ENCODE data around the gene PDHX. TPM values are rescaled to one million over a fixed set of nuclear protein-coding genes. Genes with fewer than 3 reads are reported as not detected.

Gene PDHX
- total and polyA plus RNA-seq, 5 experiments from 2014 or later = 14.3 to 46.6 (median 15.4) TPM

DNA sequence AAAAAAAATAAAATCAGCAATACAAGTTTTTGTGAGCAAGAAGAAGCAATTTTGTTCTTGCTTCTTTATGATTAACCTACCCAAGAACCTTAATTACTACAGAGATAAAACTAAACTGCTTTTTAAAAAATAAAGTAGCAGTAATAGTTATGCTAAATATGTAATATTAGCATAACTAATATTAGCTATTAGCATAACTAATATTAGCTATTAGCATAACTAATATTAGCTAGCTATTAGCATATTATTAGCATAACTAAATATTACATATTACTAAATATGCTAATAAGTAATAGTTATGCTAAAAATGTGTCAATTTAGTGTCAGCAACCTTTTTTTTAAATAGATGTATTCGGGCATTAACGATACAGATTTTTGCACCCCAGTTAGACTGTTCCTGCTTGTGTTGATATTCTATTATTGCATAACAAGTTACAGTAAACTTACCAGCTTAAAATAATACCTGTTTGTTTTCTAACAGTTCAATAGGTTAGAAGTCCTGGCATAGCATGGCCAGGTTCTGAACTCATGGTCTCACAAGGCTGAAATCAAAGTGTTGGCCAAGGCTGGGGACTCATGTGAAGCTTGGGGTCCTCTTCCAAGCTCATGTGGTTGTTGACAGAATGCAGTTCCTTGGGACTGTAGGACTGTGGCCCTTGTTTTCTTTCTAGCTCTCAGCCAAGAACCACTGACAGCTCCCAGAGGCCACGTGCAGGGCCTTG is 48.4 kb downstream of the PDHX start:
- POLR2A ChIA-PET = no interaction called here
- Mint-ChIP-seq H3K27me3 (no peaks in the 10 kb centered on the region), H3K4me1 (no peaks in the 10 kb centered on the region), H3K9me3 (no peaks in the 10 kb centered on the region), H3K36me3 (peaks cover 4 to 69% (median 29%) of the 10 kb centered on the region in 3 donors), H3K4me3 (no peak overlapping the region), H3K27ac (no peak overlapping the region)
- ATAC-seq (no peak), DNase-seq (no peak)

GRCh38 chr11:34968862-34969261 is 52.4 kb downstream of the PDHX start:
- H3K36me3 Mint-ChIP-seq = peaks cover 22 to 76% (median 54%) of the 10 kb centered on the region in 3 donors
- POLR2A ChIA-PET = no interaction called here

DNA sequence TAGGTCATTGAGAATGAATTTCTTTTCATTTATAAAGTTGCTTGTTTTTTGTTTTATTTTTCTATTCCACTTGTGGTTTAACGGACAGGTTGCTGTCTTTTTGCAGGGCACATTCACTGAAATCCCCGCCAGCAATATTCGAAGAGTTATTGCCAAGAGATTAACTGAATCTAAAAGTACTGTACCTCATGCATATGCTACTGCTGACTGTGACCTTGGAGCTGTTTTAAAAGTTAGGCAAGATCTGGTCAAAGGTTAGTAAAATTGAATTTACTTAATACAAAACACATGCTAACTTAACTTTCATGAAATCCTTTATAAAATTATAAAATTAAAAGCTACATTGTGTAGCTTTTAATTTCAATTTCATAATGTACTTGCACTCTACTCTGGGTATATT is 53.6 kb downstream of the PDHX start:
- no peak for ATAC-seq
- DNase-seq = no peak
- H3K27ac Mint-ChIP-seq = no peak overlapping the region
- H3K27me3 Mint-ChIP-seq = no peaks in the 10 kb centered on the region
- peaks cover 26 to 84% (median 62%) of the 10 kb centered on the region in 3 donors for H3K36me3 Mint-ChIP-seq
- no peaks in the 10 kb centered on the region for H3K9me3 Mint-ChIP-seq
- H3K4me3 Mint-ChIP-seq = no peak overlapping the region
- POLR2A ChIA-PET = no interaction called here
- peaks cover 0 to 7% (median 2%) of the 10 kb centered on the region in 4 donors for H3K4me1 Mint-ChIP-seq

More at GRCh38 chr11:34968862-34969261, 52.4 kb downstream of the PDHX start:
- Mint-ChIP-seq H3K4me3 (no peak overlapping the region), H3K27ac (no peak overlapping the region), H3K4me1 (peaks cover 0 to 4% (median 1%) of the 10 kb centered on the region in 4 donors), H3K27me3 (no peaks in the 10 kb centered on the region), H3K9me3 (no peaks in the 10 kb centered on the region)
- DNase-seq (no peak), ATAC-seq (no peak)

GRCh38 chr11:34970480-34970879 is 54.1 kb downstream of the PDHX start:
- no peak overlapping the region for H3K27ac Mint-ChIP-seq
- DNase-seq (no peak), ATAC-seq (no peak)
- POLR2A ChIA-PET = no interaction called here
- H3K36me3 Mint-ChIP-seq = peaks cover 29 to 84% (median 66%) of the 10 kb centered on the region in 3 donors
- H3K27me3 Mint-ChIP-seq = no peaks in the 10 kb centered on the region
- H3K4me1 Mint-ChIP-seq = peaks cover 4 to 9% (median 6%) of the 10 kb centered on the region in 4 donors
- no peaks in the 10 kb centered on the region for H3K9me3 Mint-ChIP-seq
- no peak overlapping the region for H3K4me3 Mint-ChIP-seq

- Mint-ChIP-seq H3K27ac (no peak overlapping the region), H3K9me3 (no peaks in the 10 kb centered on the region), H3K36me3 (peaks cover 32 to 89% (median 69%) of the 10 kb centered on the region in 3 donors), H3K27me3 (no peaks in the 10 kb centered on the region), H3K4me1 (peaks cover 8 to 16% (median 14%) of the 10 kb centered on the region in 4 donors), H3K4me3 (no peak overlapping the region)
- POLR2A ChIA-PET = no interaction called here
- DNase-seq = no peak
- no peak for ATAC-seq
These were observed 55.5 kb downstream of the PDHX start for GRCh38 chr11:34971928-34972327.

DNA sequence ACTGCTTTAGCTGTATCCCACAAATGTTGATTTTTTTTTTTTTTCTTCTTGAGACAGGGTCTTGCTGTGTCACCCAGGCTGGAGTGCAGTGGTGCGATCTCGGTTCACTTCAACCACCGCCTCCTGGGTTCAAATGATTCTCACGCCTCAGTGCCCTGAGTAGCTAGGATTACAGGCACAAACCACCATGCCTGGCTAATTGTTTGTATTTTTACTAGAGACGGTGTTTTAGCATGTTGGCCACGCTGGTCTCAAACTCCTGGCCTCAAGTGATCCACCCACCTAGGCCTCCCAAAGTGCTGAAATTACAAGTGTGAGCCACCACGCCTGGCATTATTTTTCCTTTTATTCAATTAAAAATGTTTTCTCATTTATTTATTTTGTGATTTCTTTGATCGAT is 55.9 kb downstream of the PDHX start:
- Mint-ChIP-seq H3K4me1 (peaks cover 8 to 19% (median 17%) of the 10 kb centered on the region in 4 donors), H3K4me3 (no peak overlapping the region), H3K36me3 (peaks cover 32 to 88% (median 67%) of the 10 kb centered on the region in 3 donors), H3K9me3 (no peaks in the 10 kb centered on the region), H3K27ac (no peak overlapping the region), H3K27me3 (no peaks in the 10 kb centered on the region)
- ATAC-seq (no peak), DNase-seq (no peak)
- POLR2A ChIA-PET = no interaction called here

DNA sequence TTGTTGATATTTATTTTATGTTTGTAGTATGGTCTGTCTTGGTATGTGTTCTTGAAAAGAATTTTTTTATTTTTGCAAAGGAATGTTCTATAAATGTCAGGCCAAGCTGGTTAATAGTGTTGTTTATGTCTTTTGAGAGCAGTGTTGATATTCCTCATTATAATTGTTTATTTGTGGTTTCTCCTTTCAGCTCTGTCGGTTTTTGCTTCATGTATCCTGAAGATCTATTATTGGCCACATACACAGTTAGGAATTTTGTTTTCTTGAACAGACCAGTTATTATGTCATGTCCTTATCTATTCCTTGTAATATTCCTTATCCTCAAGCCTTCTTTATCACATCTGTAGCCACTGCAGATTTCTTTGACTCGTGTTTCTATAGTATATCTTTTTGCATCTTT is 56.5 kb downstream of the PDHX start:
- no peaks in the 10 kb centered on the region for H3K27me3 Mint-ChIP-seq
- H3K36me3 Mint-ChIP-seq = peaks cover 32 to 89% (median 68%) of the 10 kb centered on the region in 3 donors
- no peak for ATAC-seq
- DNase-seq = no peak
- POLR2A ChIA-PET = no interaction called here
- H3K4me3 Mint-ChIP-seq = no peak overlapping the region
- peaks cover 10 to 23% (median 19%) of the 10 kb centered on the region in 4 donors for H3K4me1 Mint-ChIP-seq
- H3K9me3 Mint-ChIP-seq = no peaks in the 10 kb centered on the region
- no peak overlapping the region for H3K27ac Mint-ChIP-seq

- POLR2A ChIA-PET = interaction anchor here (1.2 kb wide), 1 partner anchor 12 kb away, joined by 4 read pairs; no protein-coding TSS in a partner anchor
- no peak for DNase-seq
- peaks cover 37 to 82% (median 61%) of the 10 kb centered on the region in 3 donors for H3K36me3 Mint-ChIP-seq
- no peaks in the 10 kb centered on the region for H3K27me3 Mint-ChIP-seq
- peaks cover 0 to 4% (median 0%) of the 10 kb centered on the region in 9 donors for H3K9me3 Mint-ChIP-seq
- peaks cover 13 to 24% (median 18%) of the 10 kb centered on the region in 4 donors for H3K4me1 Mint-ChIP-seq
- H3K27ac Mint-ChIP-seq = no peak overlapping the region
- H3K4me3 Mint-ChIP-seq = no peak overlapping the region
- ATAC-seq = no peak
These were observed 59.1 kb downstream of the PDHX start for GRCh38 chr11:34975482-34975881.

GRCh38 chr11:34976496-34977088 is 60.2 kb downstream of the PDHX start:
- Mint-ChIP-seq H3K4me1 (peaks cover 13 to 27% (median 18%) of the 10 kb centered on the region in 4 donors), H3K27ac (peak overlapping the region in 4 of 10 donors; percentile 11 to 61 (median 47)), H3K4me3 (no peak overlapping the region), H3K9me3 (peaks cover 0 to 9% (median 0%) of the 10 kb centered on the region in 9 donors), H3K36me3 (peaks cover 37 to 78% (median 59%) of the 10 kb centered on the region in 3 donors), H3K27me3 (no peaks in the 10 kb centered on the region)
- no peak for DNase-seq
- POLR2A ChIA-PET = interaction anchor here (0.8 kb wide), 1 partner anchor 173 kb away, joined by 3 read pairs; no protein-coding TSS in a partner anchor
- no peak for ATAC-seq

GRCh38 chr11:34977089-34977912 is 60.9 kb downstream of the PDHX start:
- Mint-ChIP-seq H3K4me1 (peaks cover 13 to 27% (median 18%) of the 10 kb centered on the region in 4 donors), H3K27ac (peak overlapping the region in 3 of 10 donors; percentile 33 to 50 (median 48)), H3K9me3 (peaks cover 0 to 9% (median 0%) of the 10 kb centered on the region in 9 donors), H3K4me3 (no peak overlapping the region), H3K27me3 (no peaks in the 10 kb centered on the region), H3K36me3 (peaks cover 40 to 78% (median 59%) of the 10 kb centered on the region in 3 donors)
- no peak for ATAC-seq
- no peak for DNase-seq
- POLR2A ChIA-PET = interaction anchor here (0.8 kb wide), 1 partner anchor 172 kb away, joined by 3 read pairs; no protein-coding TSS in a partner anchor

GRCh38 chr11:34978236-34979191 is 62.1 kb downstream of the PDHX start:
- peaks cover 13 to 27% (median 18%) of the 10 kb centered on the region in 4 donors for H3K4me1 Mint-ChIP-seq
- peaks cover 0 to 9% (median 0%) of the 10 kb centered on the region in 9 donors for H3K9me3 Mint-ChIP-seq
- H3K36me3 Mint-ChIP-seq = peaks cover 35 to 78% (median 59%) of the 10 kb centered on the region in 3 donors
- no peak overlapping the region for H3K4me3 Mint-ChIP-seq
- POLR2A ChIA-PET = no interaction called here
- peak overlapping the region in 2 of 10 donors; percentile 9 to 35 for H3K27ac Mint-ChIP-seq
- ATAC-seq (no peak), DNase-seq (no peak)
- H3K27me3 Mint-ChIP-seq = no peaks in the 10 kb centered on the region

- ATAC-seq (no peak), DNase-seq (no peak)
- no peaks in the 10 kb centered on the region for H3K27me3 Mint-ChIP-seq
- H3K36me3 Mint-ChIP-seq = peaks cover 16 to 66% (median 38%) of the 10 kb centered on the region in 3 donors
- POLR2A ChIA-PET = no interaction called here
- H3K9me3 Mint-ChIP-seq = peaks cover 0 to 9% (median 0%) of the 10 kb centered on the region in 9 donors
- peaks cover 4 to 11% (median 9%) of the 10 kb centered on the region in 4 donors for H3K4me1 Mint-ChIP-seq
- H3K4me3 Mint-ChIP-seq = no peak overlapping the region
- H3K27ac Mint-ChIP-seq = no peak overlapping the region
These were observed 68.1 kb downstream of the PDHX start for GRCh38 chr11:34984514-34984913.

Measured in naive thymus-derived CD8-positive, alpha-beta T cell (primary cell).